Fibroblast of lung (primary cell): Measurements from ENCODE around the gene DSCAML1. TPM values are rescaled to one million over a fixed set of nuclear protein-coding genes. Genes with fewer than 3 reads are reported as not detected.

Source experiments
- DNase-seq, 2 donors: peaks; one replicate each; pipeline versions ENCODE4 v3.0.0 to v3.0.0-alpha.2; 2010; ENCODE audit warnings: low read depth in 2 of 2
- H2AFZ ChIP-seq: 2 replicates; pipeline ENCODE4 v1.5.1; 2012; ENCODE audit warnings: low read length, control low read depth, inconsistent platforms
- H3K27ac ChIP-seq: 2 replicates; pipeline ENCODE4 v1.5.1; 2011; ENCODE audit warnings: low read length, control low read depth; ENCODE audit not compliant: insufficient read depth
- H3K27me3 ChIP-seq: 2 replicates; pipeline ENCODE4 v1.5.1; 2011; ENCODE audit warnings: mild to moderate bottlenecking, low read length; ENCODE audit not compliant: control insufficient read depth, insufficient read depth
- H3K36me3 ChIP-seq: 2 replicates; pipeline ENCODE4 v1.5.1; 2011; ENCODE audit warnings: low read length; ENCODE audit not compliant: control insufficient read depth, insufficient read depth
- H3K4me1 ChIP-seq: 2 replicates; pipeline ENCODE4 v1.5.1; 2011; ENCODE audit warnings: low read length; ENCODE audit not compliant: control insufficient read depth, insufficient read depth; ENCODE audit errors: extremely low read depth
- H3K4me2 ChIP-seq: 2 replicates; pipeline ENCODE4 v1.5.1; 2011; ENCODE audit warnings: low read length, control low read depth; ENCODE audit not compliant: insufficient read depth; ENCODE audit errors: extremely low read depth
- H3K4me3 ChIP-seq, 4 experiments: fragments of 200-600 bp in 1 of 4; sonication (generic) in 1 of 4; replicated peaks in 1 of 4; 2 replicates each; pipeline ENCODE4 v1.5.1; 2011 to 2016; ENCODE audit warnings: low read length in 4 of 4, low read depth in 3 of 4, mild to moderate bottlenecking in 3 of 4, control low read depth in 2 of 4, inconsistent platforms in 1 of 4, mixed read lengths in 1 of 4; ENCODE audit not compliant: insufficient read depth in 1 of 4; ENCODE audit errors: control extremely low read depth in 1 of 4
- H3K79me2 ChIP-seq: 2 replicates; pipeline ENCODE4 v1.5.1; 2012; ENCODE audit warnings: mild to moderate bottlenecking, low read length, inconsistent platforms; ENCODE audit not compliant: control insufficient read depth, insufficient read depth
- H3K9ac ChIP-seq: 2 replicates; pipeline ENCODE4 v1.5.1; 2011; ENCODE audit warnings: mild to moderate bottlenecking, low read length, control low read depth; ENCODE audit not compliant: insufficient read depth
- H3K9me3 ChIP-seq: 2 replicates; pipeline ENCODE4 v1.5.1; 2012; ENCODE audit warnings: low read depth, low read length; ENCODE audit not compliant: control insufficient read depth, insufficient read depth
- H4K20me1 ChIP-seq: 2 replicates; pipeline ENCODE4 v1.5.1; 2011; ENCODE audit warnings: low read length; ENCODE audit not compliant: control insufficient read depth, insufficient read depth; ENCODE audit errors: extremely low read depth
- CTCF ChIP-seq, 2 donors: IDR thresholded peaks in 1 of 2; conservative IDR thresholded peaks in 1 of 2; 1 replicate in 1 of 2; 2 replicates in 1 of 2; pipeline ENCODE4 v1.5.1; 2011 to 2012; ENCODE audit warnings: low read length in 2 of 2, control low read depth in 1 of 2, inconsistent platforms in 1 of 2, low read depth in 1 of 2, mild to moderate bottlenecking in 1 of 2
- EZH2 ChIP-seq: IDR thresholded peaks from 2 replicates; pipeline ENCODE4 v1.5.1; 2012; ENCODE audit warnings: low read length, control low read depth, mild to moderate bottlenecking; ENCODE audit errors: missing control alignments
- polyA plus RNA-seq, 2 donors: library from polyadenylated mRNA; depleted of rRNA in 1 of 2; stranded (reverse) in 1 of 2; unstranded in 1 of 2; fragments of >200 nt; gene quantifications; 2 replicates each; pipeline ENCODE4 v1.2.1, GENCODE V29; 2011 to 2012; ENCODE audit warnings: missing spikeins in 1 of 2
- total RNA-seq: library from RNA; depleted of rRNA; stranded (reverse); fragments of >200 nt; gene quantifications from 2 replicates; pipeline ENCODE4 v1.2.1, GENCODE V29; 2014

The DSCAML1 gene
- total and polyA plus RNA-seq, 2 donors (not counting 1 experiment from before 2014, with no cell fraction given): not detected

DNA sequence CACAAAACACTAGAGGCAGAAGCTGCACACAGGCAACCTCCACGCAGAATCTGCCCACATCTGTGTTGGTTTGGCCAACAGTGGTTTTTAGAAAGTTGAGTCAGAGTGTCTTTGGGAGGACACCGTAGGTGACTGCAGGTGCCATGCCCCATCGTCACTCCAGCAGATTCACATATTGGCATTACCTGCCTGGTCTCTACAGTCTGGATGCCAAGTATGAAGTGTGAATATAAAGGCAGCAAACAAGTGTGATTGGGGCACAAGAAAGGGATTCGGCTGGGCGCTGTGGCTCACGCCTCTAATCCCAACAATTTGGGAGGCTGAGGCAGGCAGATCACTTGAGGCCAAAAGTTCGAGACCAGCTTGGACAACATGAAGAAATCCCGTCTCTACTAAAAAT, 38.6 kb upstream of the DSCAML1 start:
- no peak for DNase-seq
- H3K4me3 ChIP-seq: no peak overlapping the region
- peaks cover 3% of the 10 kb centered on the region for H3K27me3 ChIP-seq
- H3K79me2 ChIP-seq: no peaks in the 10 kb centered on the region
- no peak overlapping the region for H3K9ac ChIP-seq
- H3K36me3 ChIP-seq: no peaks in the 10 kb centered on the region
- H4K20me1 ChIP-seq: no peaks in the 10 kb centered on the region
- TF ChIP-seq EZH2 (no peak), CTCF (conservative IDR thresholded peaks at IDR 0.05 in 1 of 2, IDR thresholded peaks at IDR 0.05 in 1 of 2; ENCODE audit: low read depth in 1 of 2, low read length in 2 of 2) (no peak)
- no peak overlapping the region for H3K4me2 ChIP-seq
- H2AFZ ChIP-seq: no peak overlapping the region
- no peak overlapping the region for H3K27ac ChIP-seq
- no peaks in the 10 kb centered on the region for H3K4me1 ChIP-seq
- no peaks in the 10 kb centered on the region for H3K9me3 ChIP-seq

DNA sequence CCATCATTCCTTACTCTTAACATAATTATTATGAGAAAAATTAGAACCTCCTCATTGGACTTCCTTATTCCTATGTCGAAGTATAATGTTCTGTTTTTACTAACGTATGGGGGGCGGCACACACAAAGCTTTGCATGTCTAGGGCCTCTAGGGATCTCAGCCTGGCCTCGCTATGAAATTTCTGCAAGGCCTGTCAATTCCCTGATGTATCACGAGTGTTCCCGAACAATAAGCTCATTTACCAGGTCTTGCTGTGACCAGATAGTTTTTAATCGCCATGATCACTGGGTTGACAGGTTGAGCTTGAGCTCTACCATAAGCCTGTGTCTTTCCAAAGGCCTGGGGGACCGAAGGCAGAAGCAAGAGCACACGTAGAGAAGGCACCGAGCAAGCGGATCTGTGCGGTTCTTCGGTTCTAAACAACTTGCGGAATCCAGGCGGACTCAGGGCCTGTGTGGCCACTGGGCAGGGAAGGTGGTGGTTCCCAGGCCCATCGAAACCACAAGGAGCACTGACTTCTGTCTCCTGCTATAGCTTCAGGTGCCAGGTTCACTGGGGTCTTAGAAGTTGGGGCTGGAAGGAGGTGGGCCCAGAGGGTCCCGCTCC, 37.9 kb upstream of the DSCAML1 start:
- peaks cover 3% of the 10 kb centered on the region for H3K27me3 ChIP-seq

More for the DNA sequence above, 37.9 kb upstream of the DSCAML1 start:
- Histone ChIP-seq H4K20me1 (no peaks in the 10 kb centered on the region), H3K4me1 (no peaks in the 10 kb centered on the region), H3K27ac (no peak overlapping the region), H3K4me3 (no peak overlapping the region), H3K79me2 (no peaks in the 10 kb centered on the region), H3K9me3 (no peaks in the 10 kb centered on the region), H2AFZ (no peak overlapping the region), H3K4me2 (no peak overlapping the region), H3K9ac (no peak overlapping the region), H3K36me3 (no peaks in the 10 kb centered on the region)
- DNase-seq: no peak
- no peak for TF ChIP-seq CTCF (conservative IDR thresholded peaks at IDR 0.05 in 1 of 2, IDR thresholded peaks at IDR 0.05 in 1 of 2; ENCODE audit: low read depth in 1 of 2, low read length in 2 of 2)
- no peak for TF ChIP-seq EZH2
